K562 (cell line): ENCODE measurements around the gene CHRNB1. TPM values are rescaled to one million over a fixed set of nuclear protein-coding genes. Genes with fewer than 3 reads are reported as not detected.

Experiments
- ELF2 ChIP-seq: fragments of 250-450 bp; sonication (Bioruptor Pico); IDR thresholded peaks from 2 replicates; pipeline ENCODE4 v1.5.0; 2021; ENCODE audit warnings: mild to moderate bottlenecking
- ELK1 ChIP-seq: sonication (generic); formaldehyde crosslinking; IDR thresholded peaks from 2 replicates; pipeline ENCODE4 v1.8.1; 2022; ENCODE audit warnings: missing genetic modification reagents
- L3MBTL2 ChIP-seq: fragments of 450-650 bp; IDR thresholded peaks from 2 replicates; pipeline ENCODE4 v1.6.1; 2016; ENCODE audit warnings: mild to moderate bottlenecking, moderate library complexity
- POLR2A ChIP-seq: fragments of 450-650 bp; conservative IDR thresholded peaks from 2 replicates; pipeline ENCODE4 v1.6.1; 2016
- RBFOX2 ChIP-seq: fragments of 200-400 bp; formaldehyde crosslinking; IDR thresholded peaks from 2 replicates; pipeline ENCODE4 v1.6.1; 2017; ENCODE audit warnings: low read depth, mild to moderate bottlenecking, low read length, moderate library complexity
- RCOR1 ChIP-seq, 2 experiments: IDR thresholded peaks; 2 replicates each; pipeline ENCODE4 v1.6.1; 2012; ENCODE audit warnings: low read depth in 2 of 2, low read length in 2 of 2, borderline replicate concordance in 1 of 2, improper control_type of control experiment in 1 of 2
- SMARCE1 ChIP-seq: fragments of 450-650 bp; IDR thresholded peaks from 2 replicates; pipeline ENCODE4 v1.7.1; 2016; ENCODE audit warnings: mild to moderate bottlenecking
- TEAD1 ChIP-seq, 2 experiments: fragments of 450-650 bp in 1 of 2; sonication (generic) in 1 of 2; formaldehyde crosslinking; IDR thresholded peaks; 2 replicates each; pipeline versions ENCODE4 v1.4.0 to v1.8.0; 2020 to 2022; ENCODE audit warnings: mild to moderate bottlenecking in 2 of 2, missing genetic modification reagents in 1 of 2
- ZFX ChIP-seq: sonication (generic); formaldehyde crosslinking; IDR thresholded peaks from 2 replicates; pipeline ENCODE4 v1.8.0; 2022; ENCODE audit warnings: mild to moderate bottlenecking, missing genetic modification reagents, moderate library complexity
- ZNF124 ChIP-seq: sonication (generic); formaldehyde crosslinking; IDR thresholded peaks from 2 replicates; pipeline ENCODE4 v1.8.1; 2022; ENCODE audit warnings: missing genetic modification reagents
- polyA plus RNA-seq, 8 experiments: library from polyadenylated mRNA; depleted of rRNA in 4 of 8; stranded (reverse) in 5 of 8; unstranded in 3 of 8; fragments of >200 nt; fragmentation: Nextera tagmentation in 2 of 8; fragmentation: Illumina TruSeq in 1 of 8; extraction: Ambion mirVana in 2 of 8; extraction: Trizol in 1 of 8; gene quantifications; 2 replicates each; pipeline versions ENCODE4 v1.2.1 to v1.2.3, GENCODE V29; 2011 to 2014; ENCODE audit warnings: inconsistent platforms in 1 of 8, missing spikeins in 1 of 8
- total RNA-seq, 7 experiments: library from RNA; depleted of rRNA in 6 of 7; stranded (reverse); fragments of >200 nt in 6 of 7; fragmentation: Illumina TruSeq in 2 of 7; extraction: Trizol in 2 of 7; gene quantifications; 2 replicates each; pipeline versions ENCODE4 v1.2.1 to v1.2.3, GENCODE V29; 2011 to 2021; ENCODE audit warnings: low replicate concordance in 1 of 7
- TF ChIP-seq, protein P1 (sequence below): fragments of 450-650 bp; IDR thresholded peaks from 2 replicates; pipeline ENCODE4 v1.6.1; 2016; ENCODE audit warnings: mild to moderate bottlenecking, moderate library complexity
- TF ChIP-seq, protein P2 (sequence below), 3 experiments: IDR thresholded peaks in 2 of 3; conservative IDR thresholded peaks in 1 of 3; 2 replicates each; pipeline ENCODE4 v1.5.1; 2011 to 2012; ENCODE audit warnings: low read length in 3 of 3, mild to moderate bottlenecking in 3 of 3, control low read depth in 2 of 3, improper control_type of control experiment in 1 of 3, inconsistent platforms in 1 of 3, low read depth in 1 of 3, mixed read lengths in 1 of 3, moderate library complexity in 1 of 3; ENCODE audit not compliant: insufficient read depth in 2 of 3

CHRNB1 gene
- total and polyA plus RNA-seq, 9 of the 15 experiments (the other 6 are each of a cell fraction or from before 2014, with no cell fraction given), result 4.7 to 12.3 (median 6.8) TPM

DNA sequence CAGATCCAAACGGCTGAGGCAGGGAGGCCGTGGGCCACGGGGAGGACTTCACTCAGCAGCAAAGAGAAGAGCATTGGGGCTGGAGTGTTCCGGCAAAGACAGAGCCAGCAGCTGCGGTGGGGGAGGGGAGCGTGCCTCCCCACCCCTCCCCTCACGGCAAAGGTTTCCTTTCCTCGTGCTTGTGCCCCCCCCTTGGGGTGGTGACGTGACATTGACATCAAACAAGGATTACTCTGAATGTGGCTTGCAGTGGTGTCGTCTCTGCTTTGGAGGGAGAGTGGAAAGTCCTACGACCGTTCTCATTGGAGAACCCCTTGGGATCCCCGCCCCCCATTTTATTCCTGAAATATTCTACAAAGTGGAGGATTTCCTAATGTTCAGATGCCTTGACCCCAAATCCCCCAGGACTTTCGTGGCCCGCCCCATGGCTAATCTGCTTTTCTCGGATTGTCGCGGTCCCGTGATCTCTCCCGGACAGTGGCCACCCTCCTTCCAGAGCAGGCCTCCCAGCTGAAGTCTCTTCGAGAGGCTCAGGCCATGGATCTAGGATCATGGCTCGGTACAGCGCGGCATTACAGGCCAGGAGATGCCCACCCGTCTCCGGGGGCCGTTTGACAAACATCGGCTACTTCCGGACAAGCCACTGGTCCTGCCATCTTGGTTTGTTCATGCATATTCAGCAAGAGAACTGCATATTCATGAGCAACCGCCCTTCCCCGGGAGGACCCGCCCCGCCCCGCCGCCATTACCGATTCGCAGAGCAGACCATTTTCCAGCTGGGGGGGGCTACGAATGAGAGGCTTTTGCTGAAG is 38.6 kb downstream of the CHRNB1 start (continued):
- TF ChIP-seq ELK1 (no peak), ZNF124 (CRISPR knock-in tag) (no peak), RCOR1 (IDR thresholded peaks at IDR 0.05; ENCODE audit: borderline replicate concordance in 1 of 2, low read depth in 2 of 2, low read length in 2 of 2) (peak in 1 of 2 experiments; percentile 58; a peak in 1 of 4 replicates), ZFX (CRISPR knock-in tag) (peak; percentile 77), RBFOX2 (peak; percentile 52), ELF2 (CRISPR knock-in tag) (peak; percentile 60; the same call in 1 of the 2 replicates), L3MBTL2 (peak; percentile 76), POLR2A (peak; percentile 8), SMARCE1 (peak; percentile 45), TEAD1 (CRISPR knock-in tag; IDR thresholded peaks at IDR 0.05) (peak in 1 of 2 experiments; percentile 26; a peak in 1 of 4 replicates)
- TF ChIP-seq, protein P1, sequence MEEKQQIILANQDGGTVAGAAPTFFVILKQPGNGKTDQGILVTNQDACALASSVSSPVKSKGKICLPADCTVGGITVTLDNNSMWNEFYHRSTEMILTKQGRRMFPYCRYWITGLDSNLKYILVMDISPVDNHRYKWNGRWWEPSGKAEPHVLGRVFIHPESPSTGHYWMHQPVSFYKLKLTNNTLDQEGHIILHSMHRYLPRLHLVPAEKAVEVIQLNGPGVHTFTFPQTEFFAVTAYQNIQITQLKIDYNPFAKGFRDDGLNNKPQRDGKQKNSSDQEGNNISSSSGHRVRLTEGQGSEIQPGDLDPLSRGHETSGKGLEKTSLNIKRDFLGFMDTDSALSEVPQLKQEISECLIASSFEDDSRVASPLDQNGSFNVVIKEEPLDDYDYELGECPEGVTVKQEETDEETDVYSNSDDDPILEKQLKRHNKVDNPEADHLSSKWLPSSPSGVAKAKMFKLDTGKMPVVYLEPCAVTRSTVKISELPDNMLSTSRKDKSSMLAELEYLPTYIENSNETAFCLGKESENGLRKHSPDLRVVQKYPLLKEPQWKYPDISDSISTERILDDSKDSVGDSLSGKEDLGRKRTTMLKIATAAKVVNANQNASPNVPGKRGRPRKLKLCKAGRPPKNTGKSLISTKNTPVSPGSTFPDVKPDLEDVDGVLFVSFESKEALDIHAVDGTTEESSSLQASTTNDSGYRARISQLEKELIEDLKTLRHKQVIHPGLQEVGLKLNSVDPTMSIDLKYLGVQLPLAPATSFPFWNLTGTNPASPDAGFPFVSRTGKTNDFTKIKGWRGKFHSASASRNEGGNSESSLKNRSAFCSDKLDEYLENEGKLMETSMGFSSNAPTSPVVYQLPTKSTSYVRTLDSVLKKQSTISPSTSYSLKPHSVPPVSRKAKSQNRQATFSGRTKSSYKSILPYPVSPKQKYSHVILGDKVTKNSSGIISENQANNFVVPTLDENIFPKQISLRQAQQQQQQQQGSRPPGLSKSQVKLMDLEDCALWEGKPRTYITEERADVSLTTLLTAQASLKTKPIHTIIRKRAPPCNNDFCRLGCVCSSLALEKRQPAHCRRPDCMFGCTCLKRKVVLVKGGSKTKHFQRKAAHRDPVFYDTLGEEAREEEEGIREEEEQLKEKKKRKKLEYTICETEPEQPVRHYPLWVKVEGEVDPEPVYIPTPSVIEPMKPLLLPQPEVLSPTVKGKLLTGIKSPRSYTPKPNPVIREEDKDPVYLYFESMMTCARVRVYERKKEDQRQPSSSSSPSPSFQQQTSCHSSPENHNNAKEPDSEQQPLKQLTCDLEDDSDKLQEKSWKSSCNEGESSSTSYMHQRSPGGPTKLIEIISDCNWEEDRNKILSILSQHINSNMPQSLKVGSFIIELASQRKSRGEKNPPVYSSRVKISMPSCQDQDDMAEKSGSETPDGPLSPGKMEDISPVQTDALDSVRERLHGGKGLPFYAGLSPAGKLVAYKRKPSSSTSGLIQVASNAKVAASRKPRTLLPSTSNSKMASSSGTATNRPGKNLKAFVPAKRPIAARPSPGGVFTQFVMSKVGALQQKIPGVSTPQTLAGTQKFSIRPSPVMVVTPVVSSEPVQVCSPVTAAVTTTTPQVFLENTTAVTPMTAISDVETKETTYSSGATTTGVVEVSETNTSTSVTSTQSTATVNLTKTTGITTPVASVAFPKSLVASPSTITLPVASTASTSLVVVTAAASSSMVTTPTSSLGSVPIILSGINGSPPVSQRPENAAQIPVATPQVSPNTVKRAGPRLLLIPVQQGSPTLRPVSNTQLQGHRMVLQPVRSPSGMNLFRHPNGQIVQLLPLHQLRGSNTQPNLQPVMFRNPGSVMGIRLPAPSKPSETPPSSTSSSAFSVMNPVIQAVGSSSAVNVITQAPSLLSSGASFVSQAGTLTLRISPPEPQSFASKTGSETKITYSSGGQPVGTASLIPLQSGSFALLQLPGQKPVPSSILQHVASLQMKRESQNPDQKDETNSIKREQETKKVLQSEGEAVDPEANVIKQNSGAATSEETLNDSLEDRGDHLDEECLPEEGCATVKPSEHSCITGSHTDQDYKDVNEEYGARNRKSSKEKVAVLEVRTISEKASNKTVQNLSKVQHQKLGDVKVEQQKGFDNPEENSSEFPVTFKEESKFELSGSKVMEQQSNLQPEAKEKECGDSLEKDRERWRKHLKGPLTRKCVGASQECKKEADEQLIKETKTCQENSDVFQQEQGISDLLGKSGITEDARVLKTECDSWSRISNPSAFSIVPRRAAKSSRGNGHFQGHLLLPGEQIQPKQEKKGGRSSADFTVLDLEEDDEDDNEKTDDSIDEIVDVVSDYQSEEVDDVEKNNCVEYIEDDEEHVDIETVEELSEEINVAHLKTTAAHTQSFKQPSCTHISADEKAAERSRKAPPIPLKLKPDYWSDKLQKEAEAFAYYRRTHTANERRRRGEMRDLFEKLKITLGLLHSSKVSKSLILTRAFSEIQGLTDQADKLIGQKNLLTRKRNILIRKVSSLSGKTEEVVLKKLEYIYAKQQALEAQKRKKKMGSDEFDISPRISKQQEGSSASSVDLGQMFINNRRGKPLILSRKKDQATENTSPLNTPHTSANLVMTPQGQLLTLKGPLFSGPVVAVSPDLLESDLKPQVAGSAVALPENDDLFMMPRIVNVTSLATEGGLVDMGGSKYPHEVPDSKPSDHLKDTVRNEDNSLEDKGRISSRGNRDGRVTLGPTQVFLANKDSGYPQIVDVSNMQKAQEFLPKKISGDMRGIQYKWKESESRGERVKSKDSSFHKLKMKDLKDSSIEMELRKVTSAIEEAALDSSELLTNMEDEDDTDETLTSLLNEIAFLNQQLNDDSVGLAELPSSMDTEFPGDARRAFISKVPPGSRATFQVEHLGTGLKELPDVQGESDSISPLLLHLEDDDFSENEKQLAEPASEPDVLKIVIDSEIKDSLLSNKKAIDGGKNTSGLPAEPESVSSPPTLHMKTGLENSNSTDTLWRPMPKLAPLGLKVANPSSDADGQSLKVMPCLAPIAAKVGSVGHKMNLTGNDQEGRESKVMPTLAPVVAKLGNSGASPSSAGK, result peak; percentile 71
- TF ChIP-seq, protein P2, sequence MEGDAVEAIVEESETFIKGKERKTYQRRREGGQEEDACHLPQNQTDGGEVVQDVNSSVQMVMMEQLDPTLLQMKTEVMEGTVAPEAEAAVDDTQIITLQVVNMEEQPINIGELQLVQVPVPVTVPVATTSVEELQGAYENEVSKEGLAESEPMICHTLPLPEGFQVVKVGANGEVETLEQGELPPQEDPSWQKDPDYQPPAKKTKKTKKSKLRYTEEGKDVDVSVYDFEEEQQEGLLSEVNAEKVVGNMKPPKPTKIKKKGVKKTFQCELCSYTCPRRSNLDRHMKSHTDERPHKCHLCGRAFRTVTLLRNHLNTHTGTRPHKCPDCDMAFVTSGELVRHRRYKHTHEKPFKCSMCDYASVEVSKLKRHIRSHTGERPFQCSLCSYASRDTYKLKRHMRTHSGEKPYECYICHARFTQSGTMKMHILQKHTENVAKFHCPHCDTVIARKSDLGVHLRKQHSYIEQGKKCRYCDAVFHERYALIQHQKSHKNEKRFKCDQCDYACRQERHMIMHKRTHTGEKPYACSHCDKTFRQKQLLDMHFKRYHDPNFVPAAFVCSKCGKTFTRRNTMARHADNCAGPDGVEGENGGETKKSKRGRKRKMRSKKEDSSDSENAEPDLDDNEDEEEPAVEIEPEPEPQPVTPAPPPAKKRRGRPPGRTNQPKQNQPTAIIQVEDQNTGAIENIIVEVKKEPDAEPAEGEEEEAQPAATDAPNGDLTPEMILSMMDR (IDR thresholded peaks at IDR 0.05 in 2 of 3, conservative IDR thresholded peaks at IDR 0.05 in 1 of 3; ENCODE audit: insufficient read depth in 2 of 3, low read depth in 1 of 3, low read length in 3 of 3), result peak in 2 of 3 experiments; percentile 23 to 46; a peak in 3 of 6 replicates
